ENCODE data around the gene EBLN1.
A peak's percentile ranks its signal among the peaks of the same experiment; 100 is the strongest.
"Not testable (repeated sequence)": the region's sequence is repeated elsewhere in the genome, so short reads cannot be mapped to it uniquely, and the experiment has no call there.

Gene EBLN1

GRCh38 chr10:22228943-22229801 lies 11.4 kb upstream of the EBLN1 start:
- peak overlapping the region; percentile 89 for H3K4me3 ChIP-seq (ENCODE audit: low read length)
- TF ChIP-seq CTCF (conservative IDR thresholded peaks at IDR 0.05; ENCODE audit: low read depth, low read length), result no peak
- peak; percentile 59 for DNase-seq (ENCODE audit: low read depth)

- H3K4me3 ChIP-seq (ENCODE audit: low read length), result peak overlapping the region; percentile 89
- DNase-seq (ENCODE audit: low read depth), result no peak
- no peak for TF ChIP-seq CTCF (conservative IDR thresholded peaks at IDR 0.05; ENCODE audit: low read depth, low read length)
Measured at GRCh38 chr10:22228167-22228938, 10.5 kb upstream of the EBLN1 start.

- no peak for DNase-seq (ENCODE audit: low read depth)
- no peak for TF ChIP-seq CTCF (conservative IDR thresholded peaks at IDR 0.05; ENCODE audit: low read depth, low read length)
- H3K4me3 ChIP-seq (ENCODE audit: low read length), result no peak overlapping the region
Measured at GRCh38 chr10:22226599-22226998, 8.8 kb upstream of the EBLN1 start.

- no peak for DNase-seq (ENCODE audit: low read depth)
- no peak overlapping the region for H3K4me3 ChIP-seq (ENCODE audit: low read length)
- TF ChIP-seq CTCF (conservative IDR thresholded peaks at IDR 0.05; ENCODE audit: low read depth, low read length), result no peak
Measured at GRCh38 chr10:22222236-22223190, 4.7 kb upstream of the EBLN1 start.

- no peak for DNase-seq (ENCODE audit: low read depth)
- no peak for TF ChIP-seq CTCF (conservative IDR thresholded peaks at IDR 0.05; ENCODE audit: low read depth, low read length)
Measured at GRCh38 chr10:22219308-22219707, 1.5 kb upstream of the EBLN1 start.

GRCh38 chr10:22218448-22218847 lies 633 bp upstream of the EBLN1 start:
- TF ChIP-seq CTCF (conservative IDR thresholded peaks at IDR 0.05; ENCODE audit: low read depth, low read length), result peak; percentile 47
- DNase-seq (ENCODE audit: low read depth), result no peak

More at GRCh38 chr10:22219308-22219707, 1.5 kb upstream of the EBLN1 start:
- H3K4me3 ChIP-seq (ENCODE audit: low read length), result no peak overlapping the region

GRCh38 chr10:22217084-22217483 lies 731 bp downstream of the EBLN1 start:
- H3K4me3 ChIP-seq (ENCODE audit: low read length); DNase-seq (ENCODE audit: low read depth): not testable (repeated sequence)

More at GRCh38 chr10:22218448-22218847, 633 bp upstream of the EBLN1 start:
- no peak overlapping the region for H3K4me3 ChIP-seq (ENCODE audit: low read length)

Data from retinal pigment epithelial cell (primary cell).